Nephron progenitor cell (in vitro differentiated cells): ENCODE measurements around the gene PAK5.
A peak's percentile ranks its signal among the peaks of the same experiment; 100 is the strongest.

Experiments used
- DNase-seq: peaks from one replicate; pipeline ENCODE4 v3.0.0; 2021
- H3K27ac Mint-ChIP-seq: 2 replicates; pipeline ENCODE4 v1.8.0; 2021; ENCODE audit warnings: mild to moderate bottlenecking, moderate library complexity, mixed read lengths
- H3K27me3 Mint-ChIP-seq: 2 replicates; pipeline ENCODE4 v1.8.0; 2021; ENCODE audit warnings: mild to moderate bottlenecking, low read depth, mixed read lengths; ENCODE audit not compliant: poor library complexity
- H3K36me3 Mint-ChIP-seq: 2 replicates; pipeline ENCODE4 v1.8.0; 2021; ENCODE audit warnings: low read depth, mixed read lengths
- H3K4me1 Mint-ChIP-seq: 2 replicates; pipeline ENCODE4 v1.8.0; 2021; ENCODE audit warnings: mixed read lengths
- H3K4me3 Mint-ChIP-seq: 2 replicates; pipeline ENCODE4 v1.8.0; 2021; ENCODE audit warnings: mild to moderate bottlenecking, moderate library complexity, mixed read lengths
- H3K9me3 Mint-ChIP-seq: 2 replicates; pipeline ENCODE4 v1.8.0; 2021; ENCODE audit warnings: mild to moderate bottlenecking, moderate library complexity, mixed read lengths
- TF ChIP-seq, protein P1 (sequence below): fragments of 200-600 bp; sonication (generic); IDR thresholded peaks from 2 replicates; pipeline ENCODE4 v1.5.0; 2021; ENCODE audit warnings: antibody characterized with exemption

Gene PAK5

GRCh38 chr20:9705722-9706476, 133.0 kb downstream of the PAK5 start:
- DNase-seq = no peak
- Mint-ChIP-seq H3K4me1 (no peaks in the 10 kb centered on the region), H3K4me3 (no peak overlapping the region), H3K27me3 (no peaks in the 10 kb centered on the region), H3K27ac (no peak overlapping the region), H3K36me3 (no peaks in the 10 kb centered on the region), H3K9me3 (no peaks in the 10 kb centered on the region)
- TF ChIP-seq, protein P1, sequence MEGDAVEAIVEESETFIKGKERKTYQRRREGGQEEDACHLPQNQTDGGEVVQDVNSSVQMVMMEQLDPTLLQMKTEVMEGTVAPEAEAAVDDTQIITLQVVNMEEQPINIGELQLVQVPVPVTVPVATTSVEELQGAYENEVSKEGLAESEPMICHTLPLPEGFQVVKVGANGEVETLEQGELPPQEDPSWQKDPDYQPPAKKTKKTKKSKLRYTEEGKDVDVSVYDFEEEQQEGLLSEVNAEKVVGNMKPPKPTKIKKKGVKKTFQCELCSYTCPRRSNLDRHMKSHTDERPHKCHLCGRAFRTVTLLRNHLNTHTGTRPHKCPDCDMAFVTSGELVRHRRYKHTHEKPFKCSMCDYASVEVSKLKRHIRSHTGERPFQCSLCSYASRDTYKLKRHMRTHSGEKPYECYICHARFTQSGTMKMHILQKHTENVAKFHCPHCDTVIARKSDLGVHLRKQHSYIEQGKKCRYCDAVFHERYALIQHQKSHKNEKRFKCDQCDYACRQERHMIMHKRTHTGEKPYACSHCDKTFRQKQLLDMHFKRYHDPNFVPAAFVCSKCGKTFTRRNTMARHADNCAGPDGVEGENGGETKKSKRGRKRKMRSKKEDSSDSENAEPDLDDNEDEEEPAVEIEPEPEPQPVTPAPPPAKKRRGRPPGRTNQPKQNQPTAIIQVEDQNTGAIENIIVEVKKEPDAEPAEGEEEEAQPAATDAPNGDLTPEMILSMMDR = no peak

GRCh38 chr20:9699181-9699580, 139.7 kb downstream of the PAK5 start:
- no peaks in the 10 kb centered on the region for H3K9me3 Mint-ChIP-seq
- peaks cover 4% of the 10 kb centered on the region for H3K4me1 Mint-ChIP-seq
- H3K27me3 Mint-ChIP-seq = no peaks in the 10 kb centered on the region
- H3K4me3 Mint-ChIP-seq = no peak overlapping the region
- no peak for DNase-seq
- peak overlapping the region; percentile 58 for H3K27ac Mint-ChIP-seq
- no peaks in the 10 kb centered on the region for H3K36me3 Mint-ChIP-seq
- TF ChIP-seq, protein P1 = no peak

DNA sequence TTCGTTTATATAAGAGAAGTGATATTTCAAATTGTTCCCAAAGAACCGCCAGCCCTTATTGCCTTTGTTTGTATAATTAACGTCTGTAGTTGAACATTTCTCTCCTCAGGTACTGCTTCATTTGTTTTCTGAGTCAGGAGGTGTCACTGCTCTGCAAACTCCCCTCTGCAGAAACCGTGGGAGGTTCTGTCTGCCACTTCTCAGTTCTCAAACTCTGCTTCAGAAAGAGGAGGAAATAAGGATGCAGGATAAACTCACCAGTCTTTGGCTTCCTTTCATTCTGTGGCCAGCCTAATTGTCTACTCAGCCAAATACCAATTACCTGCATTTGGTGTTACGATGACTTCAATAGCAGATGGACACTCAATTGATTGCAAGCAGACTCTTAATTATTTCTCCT, 149.8 kb downstream of the PAK5 start:
- DNase-seq = peak; percentile 4
- peak overlapping the region; percentile 90 for H3K27ac Mint-ChIP-seq
- H3K27me3 Mint-ChIP-seq = no peaks in the 10 kb centered on the region
- H3K4me1 Mint-ChIP-seq = peaks cover 16% of the 10 kb centered on the region
- H3K36me3 Mint-ChIP-seq = no peaks in the 10 kb centered on the region
- no peak overlapping the region for H3K4me3 Mint-ChIP-seq
- TF ChIP-seq, protein P1 = no peak
- H3K9me3 Mint-ChIP-seq = no peaks in the 10 kb centered on the region

- Mint-ChIP-seq H3K27ac (no peak overlapping the region), H3K4me1 (peaks cover 16% of the 10 kb centered on the region), H3K4me3 (no peak overlapping the region), H3K36me3 (no peaks in the 10 kb centered on the region), H3K27me3 (peaks cover 3% of the 10 kb centered on the region), H3K9me3 (no peaks in the 10 kb centered on the region)
- no peak for DNase-seq
- TF ChIP-seq, protein P1 = no peak
Observed at GRCh38 chr20:9686866-9687265, 152.0 kb downstream of the PAK5 start.

- H3K9me3 Mint-ChIP-seq = no peaks in the 10 kb centered on the region
- no peaks in the 10 kb centered on the region for H3K36me3 Mint-ChIP-seq
- H3K4me1 Mint-ChIP-seq = peaks cover 16% of the 10 kb centered on the region
- no peak overlapping the region for H3K27ac Mint-ChIP-seq
- DNase-seq = no peak
- TF ChIP-seq, protein P1 = no peak
- H3K4me3 Mint-ChIP-seq = no peak overlapping the region
- H3K27me3 Mint-ChIP-seq = peaks cover 3% of the 10 kb centered on the region
Observed at GRCh38 chr20:9686455-9686854, 152.4 kb downstream of the PAK5 start.

DNA sequence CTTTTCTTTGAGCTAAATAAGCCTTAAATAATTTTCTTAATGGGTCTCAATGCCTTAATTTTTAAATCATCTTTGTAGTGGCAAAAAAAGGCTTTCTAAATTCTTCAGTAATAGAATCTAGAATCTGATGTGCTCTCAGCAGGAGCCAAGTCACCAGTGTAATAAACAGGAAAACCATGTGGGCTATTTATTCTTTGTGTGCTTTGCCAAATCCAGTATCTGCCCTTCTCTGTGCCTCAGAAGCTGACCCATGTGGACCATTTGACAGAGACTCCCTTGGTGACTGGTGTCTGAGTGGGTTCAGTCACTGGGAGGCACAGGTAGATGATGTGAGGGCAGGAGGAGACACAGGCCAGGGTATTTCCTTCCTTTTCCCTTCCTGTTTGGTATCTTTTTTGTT, 152.9 kb downstream of the PAK5 start:
- no peak for DNase-seq
- no peaks in the 10 kb centered on the region for H3K9me3 Mint-ChIP-seq
- peaks cover 16% of the 10 kb centered on the region for H3K4me1 Mint-ChIP-seq
- H3K4me3 Mint-ChIP-seq = no peak overlapping the region
- peaks cover 3% of the 10 kb centered on the region for H3K27me3 Mint-ChIP-seq
- no peak overlapping the region for H3K27ac Mint-ChIP-seq
- H3K36me3 Mint-ChIP-seq = no peaks in the 10 kb centered on the region
- TF ChIP-seq, protein P1 = no peak
